Hematopoietic multipotent progenitor cell (in vitro differentiated cells): ENCODE data around the gene KRT16. TPM values are rescaled to one million over a fixed set of nuclear protein-coding genes. Genes with fewer than 3 reads are reported as not detected.

Experiments used
- DNase-seq, 3 donors: peaks; one replicate each; pipeline ENCODE4 v3.0.0-alpha.2; 2011 to 2015; ENCODE audit warnings: low read depth in 2 of 3, low spot score in 2 of 3
- total RNA-seq: library from RNA; depleted of rRNA; stranded (reverse); fragments of >200 nt; gene quantifications from one replicate; pipeline ENCODE4 v1.2.3, GENCODE V29; 2012

Gene KRT16
- total RNA-seq, 1 donor: not detected

GRCh38 chr17:41563607-41564170 is 48.9 kb downstream of the KRT16 start:
- no peak for DNase-seq

DNA sequence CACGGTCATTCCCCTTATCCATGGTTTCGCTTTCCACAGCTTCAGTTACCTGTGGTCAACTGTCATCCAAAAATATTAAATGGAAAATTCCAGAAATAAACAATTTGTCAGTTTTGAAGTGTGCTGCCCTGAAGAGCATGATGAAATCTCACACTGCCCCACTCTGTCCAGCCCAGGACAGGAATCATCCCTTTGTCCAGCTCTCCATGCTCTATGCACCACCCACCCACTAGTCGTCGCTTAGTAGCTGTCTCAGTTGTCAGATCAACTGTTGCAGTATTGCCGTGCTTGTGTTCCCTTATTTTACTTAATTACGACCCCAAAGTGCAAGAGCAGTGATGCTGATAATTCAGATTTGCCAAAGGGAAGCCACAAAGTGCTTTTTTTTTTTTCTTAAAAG is 51.0 kb downstream of the KRT16 start:
- no peak for DNase-seq

Other genes with a start within 250 kb of the KRT16 start
- not detected for gene KRT33B, start 243.0 kb downstream of the KRT16 start, total RNA-seq
- gene KRT34, start 230.5 kb downstream of the KRT16 start, total RNA-seq: not detected
- not detected for gene KRT31, start 215.2 kb downstream of the KRT16 start, total RNA-seq
- gene KRT37, start 188.2 kb downstream of the KRT16 start, total RNA-seq: not detected
- gene KRT38, start 171.8 kb downstream of the KRT16 start, total RNA-seq: not detected
- not detected for gene KRT32, start 145.4 kb downstream of the KRT16 start, total RNA-seq
- not detected for gene KRT35, start 131.6 kb downstream of the KRT16 start, total RNA-seq
- not detected for gene KRT36, start 122.9 kb downstream of the KRT16 start, total RNA-seq
- not detected for gene KRT13, start 107.2 kb downstream of the KRT16 start, total RNA-seq
- not detected for gene KRT15, start 93.9 kb downstream of the KRT16 start, total RNA-seq
- gene KRT19, start 84.5 kb downstream of the KRT16 start, total RNA-seq: not detected
- gene KRT9, start 40.7 kb downstream of the KRT16 start, total RNA-seq: not detected
- gene KRT14, start 25.9 kb downstream of the KRT16 start, total RNA-seq: not detected
- gene KRT17, start 11.8 kb upstream of the KRT16 start, total RNA-seq: not detected
- 201 TPM for gene EIF1, start 76.1 kb upstream of the KRT16 start, total RNA-seq
- gene GAST, start 99.6 kb upstream of the KRT16 start, total RNA-seq: not detected
- under 0.01 TPM for gene HAP1, start 121.9 kb upstream of the KRT16 start, total RNA-seq
- 348 TPM for gene JUP, start 173.9 kb upstream of the KRT16 start, total RNA-seq
- gene P3H4, start 199.2 kb upstream of the KRT16 start, total RNA-seq: 8.6 TPM
- gene FKBP10, start 200.2 kb upstream of the KRT16 start, total RNA-seq: 6.5 TPM
- 41.5 TPM for gene NT5C3B, start 223.5 kb upstream of the KRT16 start, total RNA-seq
- gene KLHL10, start 225.1 kb upstream of the KRT16 start, total RNA-seq: not detected